Activated CD8-positive, alpha-beta T cell treated with anti-CD3 and anti-CD28 coated beads, Interleukin-2, amount 10 ng/mL, durations not matched to agents 7 days and 5 days (primary cell): Measurements from ENCODE around the gene GABRG3. TPM values are rescaled to one million over a fixed set of nuclear protein-coding genes. Genes with fewer than 3 reads are reported as not detected.

Experiments used
- ATAC-seq: fragments of 150-1000 bp; cut with Tn5 transposase; one replicate; pipeline ENCODE4 v1.10.0; 2021; ENCODE audit warnings: moderate library complexity
- CTCF ChIA-PET: fragments of 350-600 bp; sonication (Branson Sonifier 250); formaldehyde crosslinking; loops from one replicate; lab custom pipeline; 2021; ENCODE audit warnings: antibody characterized with exemption; lab: Charles Lee
- POLR2A ChIA-PET: fragments of 350-600 bp; sonication (Branson Sonifier 250); formaldehyde crosslinking; loops from one replicate; lab custom pipeline; 2021; ENCODE audit warnings: antibody characterized with exemption; lab: Charles Lee
- DNase-seq: peaks from one replicate; pipeline ENCODE4 v3.0.0-alpha.2; 2020
- H3K27ac Mint-ChIP-seq: one replicate; pipeline ENCODE4 v1.8.0; 2021; ENCODE audit warnings: mild to moderate bottlenecking, mixed read lengths
- H3K27me3 Mint-ChIP-seq: one replicate; pipeline ENCODE4 v1.8.0; 2021; ENCODE audit warnings: low read depth, mixed read lengths
- H3K36me3 Mint-ChIP-seq: one replicate; pipeline ENCODE4 v1.8.0; 2021; ENCODE audit warnings: low read depth, mixed read lengths
- H3K4me1 Mint-ChIP-seq: one replicate; pipeline ENCODE4 v1.8.0; 2021; ENCODE audit warnings: low read depth, mixed read lengths
- H3K4me3 Mint-ChIP-seq: one replicate; pipeline ENCODE4 v1.8.0; 2021; ENCODE audit warnings: mild to moderate bottlenecking, mixed read lengths
- H3K9me3 Mint-ChIP-seq: one replicate; pipeline ENCODE4 v1.8.0; 2022; ENCODE audit warnings: mixed read lengths; ENCODE audit not compliant: insufficient read depth
- total RNA-seq, 2 experiments: library from RNA; stranded (reverse); gene quantifications; one replicate each; pipeline ENCODE4 v1.2.3, GENCODE V29; 2021

The GABRG3 gene
- total RNA-seq, 2 experiments from 2014 or later, result not detected

DNA sequence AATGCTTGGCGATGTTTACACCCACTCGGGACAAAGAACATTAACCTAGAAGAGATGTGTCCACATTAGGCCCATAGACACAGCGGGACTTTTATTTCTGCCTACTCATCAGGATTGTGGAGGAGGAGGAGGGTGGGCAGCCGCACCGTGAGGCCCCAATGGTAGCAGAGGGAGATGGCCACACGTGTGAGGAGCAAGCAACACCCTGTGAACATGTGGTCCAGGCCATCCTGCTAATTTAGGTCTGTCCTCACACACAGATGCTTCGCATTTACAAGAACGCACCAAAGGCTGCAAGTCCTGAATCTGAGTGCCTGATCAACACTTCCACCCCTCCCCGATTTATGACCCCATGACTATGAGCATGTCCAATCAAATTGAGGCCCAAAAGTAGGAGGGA lies 560.0 kb downstream of the GABRG3 start:
- DNase-seq (no peak), ATAC-seq (no peak)
- Mint-ChIP-seq H3K27me3 (no peaks in the 10 kb centered on the region), H3K27ac (no peak overlapping the region), H3K4me3 (no peak overlapping the region), H3K36me3 (no peaks in the 10 kb centered on the region), H3K4me1 (no peaks in the 10 kb centered on the region), H3K9me3 (peaks cover 39% of the 10 kb centered on the region)
- POLR2A ChIA-PET, result no interaction called here
- CTCF ChIA-PET, result no interaction called here

GRCh38 chr15:27532358-27532757 lies 561.4 kb downstream of the GABRG3 start:
- no peaks in the 10 kb centered on the region for H3K4me1 Mint-ChIP-seq
- ATAC-seq (no peak), DNase-seq (no peak)
- ChIA-PET CTCF (no interaction called here), POLR2A (no interaction called here)
- no peak overlapping the region for H3K27ac Mint-ChIP-seq
- no peak overlapping the region for H3K4me3 Mint-ChIP-seq
- peaks cover 30% of the 10 kb centered on the region for H3K9me3 Mint-ChIP-seq
- H3K36me3 Mint-ChIP-seq, result no peaks in the 10 kb centered on the region
- no peaks in the 10 kb centered on the region for H3K27me3 Mint-ChIP-seq

GRCh38 chr15:27535445-27536129 lies 564.6 kb downstream of the GABRG3 start:
- Mint-ChIP-seq H3K36me3 (peaks cover 2% of the 10 kb centered on the region), H3K27me3 (no peaks in the 10 kb centered on the region), H3K4me3 (no peak overlapping the region), H3K27ac (no peak overlapping the region), H3K4me1 (no peaks in the 10 kb centered on the region), H3K9me3 (peaks cover 23% of the 10 kb centered on the region)
- no peak for DNase-seq
- ATAC-seq, result no peak
- ChIA-PET CTCF (no interaction called here), POLR2A (no interaction called here)

DNA sequence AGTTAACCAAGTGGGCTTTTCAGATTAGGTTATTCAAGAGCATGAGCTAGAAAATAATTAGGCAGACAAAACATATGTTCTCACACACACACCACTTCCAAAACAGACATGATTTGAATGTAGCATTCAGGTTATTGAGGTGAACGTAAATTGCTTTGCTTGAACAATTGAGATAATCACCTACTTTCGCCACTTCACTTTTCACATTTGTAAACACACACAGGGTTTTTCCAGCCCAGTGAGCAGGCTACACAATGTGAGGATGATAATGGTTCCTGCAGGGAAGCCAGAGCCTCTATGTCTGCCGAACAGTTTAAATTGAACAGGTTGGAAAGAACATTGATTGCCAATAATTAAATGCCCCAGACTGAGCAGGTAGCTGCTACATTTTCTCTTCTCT lies 567.3 kb downstream of the GABRG3 start:
- ATAC-seq (no peak), DNase-seq (no peak)
- ChIA-PET CTCF (no interaction called here), POLR2A (no interaction called here)
- H3K36me3 Mint-ChIP-seq, result peaks cover 4% of the 10 kb centered on the region
- H3K4me1 Mint-ChIP-seq, result no peaks in the 10 kb centered on the region
- H3K9me3 Mint-ChIP-seq, result peaks cover 12% of the 10 kb centered on the region
- H3K27ac Mint-ChIP-seq, result no peak overlapping the region
- H3K4me3 Mint-ChIP-seq, result no peak overlapping the region
- H3K27me3 Mint-ChIP-seq, result no peaks in the 10 kb centered on the region

GRCh38 chr15:27541581-27541980 lies 570.6 kb downstream of the GABRG3 start:
- Mint-ChIP-seq H3K27me3 (no peaks in the 10 kb centered on the region), H3K36me3 (peaks cover 4% of the 10 kb centered on the region), H3K4me1 (no peaks in the 10 kb centered on the region), H3K27ac (no peak overlapping the region), H3K9me3 (peaks cover 12% of the 10 kb centered on the region), H3K4me3 (no peak overlapping the region)
- CTCF ChIA-PET, result no interaction called here
- POLR2A ChIA-PET, result no interaction called here
- ATAC-seq (no peak), DNase-seq (no peak)

DNA sequence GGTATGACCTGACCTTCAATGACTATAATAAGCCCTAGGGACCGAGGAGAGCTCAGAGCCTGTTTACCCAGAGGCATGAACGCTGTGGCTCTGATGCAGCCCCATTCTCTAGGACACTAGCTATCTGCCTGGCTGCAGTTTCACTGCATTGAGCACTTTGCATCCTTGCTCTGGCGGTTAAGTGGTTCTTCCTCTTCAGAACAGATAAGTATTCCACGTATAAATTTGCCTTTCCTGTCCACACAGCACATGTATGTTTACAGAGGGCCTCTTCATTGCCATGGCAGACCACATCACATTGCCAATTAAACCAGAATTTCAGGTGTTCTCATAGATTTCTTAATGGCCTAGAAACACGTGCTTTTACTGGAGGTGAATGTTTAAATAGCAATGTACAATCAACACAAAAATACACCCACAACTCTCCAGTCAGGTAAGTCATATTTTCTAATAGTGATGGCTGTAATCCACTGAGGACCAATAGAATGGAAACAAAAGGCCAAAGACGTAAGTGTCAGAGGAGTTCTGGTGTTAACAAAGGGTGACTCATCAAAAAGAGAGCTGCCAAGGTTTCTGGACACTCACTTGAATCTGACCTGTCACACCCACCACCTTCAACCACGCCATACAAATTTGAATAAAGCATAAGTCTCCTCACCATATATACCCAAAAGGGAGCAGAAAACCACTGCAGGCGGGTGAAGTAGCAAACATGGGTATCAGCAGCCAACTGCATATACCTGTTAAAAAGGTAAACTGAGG lies 574.7 kb downstream of the GABRG3 start:
- peaks cover 4% of the 10 kb centered on the region for H3K9me3 Mint-ChIP-seq
- no peak overlapping the region for H3K4me3 Mint-ChIP-seq
- no peaks in the 10 kb centered on the region for H3K4me1 Mint-ChIP-seq
- no peaks in the 10 kb centered on the region for H3K27me3 Mint-ChIP-seq
- H3K36me3 Mint-ChIP-seq, result peaks cover 1% of the 10 kb centered on the region
- POLR2A ChIA-PET, result no interaction called here
- DNase-seq (no peak), ATAC-seq (no peak)
- H3K27ac Mint-ChIP-seq, result no peak overlapping the region
- CTCF ChIA-PET, result no interaction called here

GRCh38 chr15:27549746-27550145 lies 578.8 kb downstream of the GABRG3 start:
- POLR2A ChIA-PET, result no interaction called here

DNA sequence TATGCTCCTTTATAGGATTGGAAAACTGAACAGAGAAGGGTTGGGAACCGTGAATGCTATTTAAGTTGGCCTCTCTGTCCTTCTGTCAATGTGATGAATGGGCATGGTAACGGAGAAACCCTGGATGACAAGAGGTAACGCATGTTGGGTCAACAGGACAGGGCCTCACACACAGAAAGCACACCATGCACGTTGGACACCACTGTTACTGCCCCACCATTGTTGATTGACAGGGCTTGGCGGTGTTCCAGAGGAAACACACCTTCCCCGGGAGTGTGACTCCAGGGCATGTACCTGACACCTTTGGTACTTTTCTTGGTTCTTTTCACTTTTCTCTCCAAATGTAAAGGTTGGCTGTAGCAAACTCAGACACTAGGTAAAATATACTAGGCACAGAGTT lies 579.7 kb downstream of the GABRG3 start:
- Mint-ChIP-seq H3K27me3 (no peaks in the 10 kb centered on the region), H3K4me1 (no peaks in the 10 kb centered on the region), H3K27ac (no peak overlapping the region), H3K9me3 (peaks cover 4% of the 10 kb centered on the region), H3K36me3 (no peaks in the 10 kb centered on the region), H3K4me3 (no peak overlapping the region)
- POLR2A ChIA-PET, result no interaction called here
- ATAC-seq (no peak), DNase-seq (no peak)
- CTCF ChIA-PET, result no interaction called here

More at GRCh38 chr15:27549746-27550145, 578.8 kb downstream of the GABRG3 start:
- Mint-ChIP-seq H3K9me3 (peaks cover 4% of the 10 kb centered on the region), H3K4me1 (no peaks in the 10 kb centered on the region), H3K4me3 (no peak overlapping the region), H3K36me3 (no peaks in the 10 kb centered on the region), H3K27ac (no peak overlapping the region), H3K27me3 (no peaks in the 10 kb centered on the region)
- ATAC-seq (no peak), DNase-seq (no peak)
- CTCF ChIA-PET, result no interaction called here

GRCh38 chr15:27561816-27562215 lies 590.8 kb downstream of the GABRG3 start:
- Mint-ChIP-seq H3K27me3 (no peaks in the 10 kb centered on the region), H3K9me3 (peaks cover 20% of the 10 kb centered on the region), H3K36me3 (no peaks in the 10 kb centered on the region), H3K4me1 (no peaks in the 10 kb centered on the region), H3K4me3 (no peak overlapping the region), H3K27ac (no peak overlapping the region)
- ChIA-PET CTCF (no interaction called here), POLR2A (interaction anchor here (0.6 kb wide), 1 partner anchor 731 kb away, joined by 3 read pairs; no protein-coding TSS in a partner anchor)
- ATAC-seq (no peak), DNase-seq (no peak)

DNA sequence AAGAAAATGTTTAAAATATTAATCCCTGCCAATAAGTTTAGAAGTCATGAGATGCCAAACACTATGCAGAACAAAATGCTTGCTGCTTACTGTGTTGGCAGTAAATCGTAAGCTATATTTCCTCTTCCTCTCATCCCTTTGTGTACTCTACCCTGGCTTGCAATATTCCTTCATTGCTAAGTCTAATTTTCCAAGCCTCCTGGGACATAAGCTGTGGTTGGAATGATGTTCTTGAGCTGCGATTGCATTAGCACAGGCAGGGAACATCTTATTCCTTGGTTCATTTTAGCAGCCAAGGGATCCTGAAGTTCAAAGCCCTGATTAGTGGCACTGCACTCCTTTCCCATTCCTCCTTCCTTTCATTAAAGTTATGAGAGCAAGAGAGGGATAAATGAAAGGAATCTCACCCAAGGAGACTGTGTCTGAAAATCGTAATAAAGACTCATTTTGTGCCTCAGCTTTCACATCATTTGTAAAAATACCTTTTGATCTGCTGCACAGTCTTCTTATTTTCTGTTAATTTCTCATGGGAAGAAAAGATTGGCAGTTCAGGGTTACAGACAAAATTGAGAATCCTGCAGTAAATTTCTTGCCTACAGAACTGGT lies 592.9 kb downstream of the GABRG3 start:
- H3K36me3 Mint-ChIP-seq, result no peaks in the 10 kb centered on the region
- no peak for ATAC-seq
- ChIA-PET POLR2A (no interaction called here), CTCF (no interaction called here)
- no peak overlapping the region for H3K4me3 Mint-ChIP-seq
- no peaks in the 10 kb centered on the region for H3K27me3 Mint-ChIP-seq
- no peak overlapping the region for H3K27ac Mint-ChIP-seq
- H3K9me3 Mint-ChIP-seq, result peaks cover 12% of the 10 kb centered on the region
- no peaks in the 10 kb centered on the region for H3K4me1 Mint-ChIP-seq
- DNase-seq, result no peak

GRCh38 chr15:27564656-27565055 lies 593.7 kb downstream of the GABRG3 start:
- CTCF ChIA-PET, result no interaction called here
- Mint-ChIP-seq H3K27me3 (no peaks in the 10 kb centered on the region), H3K27ac (no peak overlapping the region), H3K4me3 (no peak overlapping the region), H3K36me3 (no peaks in the 10 kb centered on the region), H3K4me1 (no peaks in the 10 kb centered on the region), H3K9me3 (peaks cover 8% of the 10 kb centered on the region)
- DNase-seq (no peak), ATAC-seq (no peak)
- POLR2A ChIA-PET, result no interaction called here

DNA sequence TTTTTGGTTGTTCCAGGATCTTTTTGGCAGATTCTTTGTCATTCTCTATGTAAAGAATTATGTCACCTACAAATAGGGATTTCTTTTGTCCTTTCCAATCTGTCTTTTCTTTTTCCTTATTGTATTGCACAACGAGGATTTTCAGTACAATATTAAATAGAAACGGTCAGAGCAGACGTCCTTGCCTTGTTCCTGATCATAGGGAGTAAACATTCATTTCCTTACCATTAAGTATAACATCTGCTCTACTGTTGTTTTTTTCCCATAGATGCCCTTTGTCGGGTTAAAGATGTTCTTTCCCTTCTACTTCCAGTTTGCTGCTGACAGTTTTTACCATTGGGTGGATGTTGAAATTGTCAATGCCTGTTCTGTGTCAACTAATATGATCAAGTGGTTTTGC lies 599.8 kb downstream of the GABRG3 start:
- Mint-ChIP-seq H3K27ac (no peak overlapping the region), H3K36me3 (no peaks in the 10 kb centered on the region), H3K4me1 (no peaks in the 10 kb centered on the region), H3K27me3 (no peaks in the 10 kb centered on the region), H3K4me3 (no peak overlapping the region), H3K9me3 (no peaks in the 10 kb centered on the region)
- no peak for ATAC-seq
- ChIA-PET CTCF (no interaction called here), POLR2A (no interaction called here)
- no peak for DNase-seq
